ENCODE data around the gene PCDHGA1.
"Not testable (repeated sequence)": the region's sequence is repeated elsewhere in the genome, so short reads cannot be mapped to it uniquely, and the experiment has no call there.

PCDHGA1 gene

GRCh38 chr5:141420855-141421488 lies 90.7 kb downstream of the PCDHGA1 start, which contains the start of gene PCDHGA11:
Gene PCDHGA11 (plus strand): TSS chr5:141421051. CDS start chr5:141421228, 177 bp downstream.
- peak within 1 kb of the TSS in 2 of 5 donors; percentile 1 to 5 for H3K9ac ChIP-seq (ENCODE audit: low read length in 5 of 5)
- H3K27ac ChIP-seq (ENCODE audit: low read depth, low read length) = no peak within 1 kb of the TSS
- H3K9me3 ChIP-seq (ENCODE audit: control insufficient read depth in 5 of 5, low read length in 5 of 5) = peaks cover 42 to 77% (median 71%) of the 10 kb centered on the region in 5 donors
- H3K27me3 ChIP-seq (ENCODE audit: control insufficient read depth in 5 of 5, insufficient read depth in 4 of 5, low read length in 5 of 5) = peaks cover 0 to 10% (median 6%) of the 10 kb centered on the region in 5 donors
- peak within 1 kb of the TSS; percentile 45 to 68 (median 66) for H3K4me3 ChIP-seq (ENCODE audit: low read depth in 1 of 5, low read length in 5 of 5)
- H3K4me1 ChIP-seq (ENCODE audit: control insufficient read depth in 5 of 5, insufficient read depth in 5 of 5, low read length in 5 of 5) = peaks cover 0 to 34% (median 14%) of the 10 kb centered on the region in 5 donors
- no peaks in the 10 kb centered on the region for H3K36me3 ChIP-seq (ENCODE audit: control insufficient read depth in 5 of 5, insufficient read depth in 5 of 5, low read length in 5 of 5)

- no peaks in the 10 kb centered on the region for H3K36me3 ChIP-seq (ENCODE audit: control insufficient read depth in 5 of 5, insufficient read depth in 5 of 5, low read length in 5 of 5)
- H3K4me3 ChIP-seq (ENCODE audit: low read depth in 1 of 5, low read length in 5 of 5) = peak overlapping the region; percentile 38 to 66 (median 58)
- peaks cover 0 to 10% (median 6%) of the 10 kb centered on the region in 5 donors for H3K27me3 ChIP-seq (ENCODE audit: control insufficient read depth in 5 of 5, insufficient read depth in 4 of 5, low read length in 5 of 5)
- H3K27ac ChIP-seq (ENCODE audit: low read depth, low read length) = no peak overlapping the region
- peaks cover 0 to 34% (median 14%) of the 10 kb centered on the region in 5 donors for H3K4me1 ChIP-seq (ENCODE audit: control insufficient read depth in 5 of 5, insufficient read depth in 5 of 5, low read length in 5 of 5)
- H3K9ac ChIP-seq (ENCODE audit: low read length in 5 of 5) = peak overlapping the region in 1 of 5 donors; percentile 5
- H3K9me3 ChIP-seq (ENCODE audit: control insufficient read depth in 5 of 5, low read length in 5 of 5) = peaks cover 43 to 78% (median 76%) of the 10 kb centered on the region in 5 donors
Observed at GRCh38 chr5:141421489-141421855, 91.2 kb downstream of the PCDHGA1 start.

- peaks cover 55 to 89% (median 85%) of the 10 kb centered on the region in 5 donors for H3K9me3 ChIP-seq (ENCODE audit: control insufficient read depth in 5 of 5, low read length in 5 of 5)
- H3K4me1 ChIP-seq (ENCODE audit: control insufficient read depth in 5 of 5, insufficient read depth in 5 of 5, low read length in 5 of 5) = peaks cover 0 to 30% (median 13%) of the 10 kb centered on the region in 5 donors
- no peak overlapping the region for H3K27ac ChIP-seq (ENCODE audit: low read depth, low read length)
- H3K27me3 ChIP-seq (ENCODE audit: control insufficient read depth in 5 of 5, insufficient read depth in 4 of 5, low read length in 5 of 5) = peaks cover 0 to 10% (median 6%) of the 10 kb centered on the region in 5 donors
- H3K4me3 ChIP-seq (ENCODE audit: low read depth in 1 of 5, low read length in 5 of 5) = peak overlapping the region in 4 of 5 donors; percentile 11 to 58 (median 33)
- no peak overlapping the region for H3K9ac ChIP-seq (ENCODE audit: low read length in 5 of 5)
- H3K36me3 ChIP-seq (ENCODE audit: control insufficient read depth in 5 of 5, insufficient read depth in 5 of 5, low read length in 5 of 5) = peaks cover 0 to 3% (median 0%) of the 10 kb centered on the region in 5 donors
Observed at GRCh38 chr5:141422742-141423291, 92.5 kb downstream of the PCDHGA1 start.

- peaks cover 0 to 12% (median 4%) of the 10 kb centered on the region in 5 donors for H3K27me3 ChIP-seq (ENCODE audit: control insufficient read depth in 5 of 5, insufficient read depth in 4 of 5, low read length in 5 of 5)
- H3K4me1 ChIP-seq (ENCODE audit: control insufficient read depth in 5 of 5, insufficient read depth in 5 of 5, low read length in 5 of 5) = peaks cover 0 to 16% (median 13%) of the 10 kb centered on the region in 5 donors
- no peak overlapping the region for H3K9ac ChIP-seq (ENCODE audit: low read length in 5 of 5)
- H3K4me3 ChIP-seq (ENCODE audit: low read depth in 1 of 5, low read length in 5 of 5) = peak overlapping the region; percentile 11 to 56 (median 50)
- H3K27ac ChIP-seq (ENCODE audit: low read depth, low read length) = no peak overlapping the region
- H3K9me3 ChIP-seq (ENCODE audit: control insufficient read depth in 5 of 5, low read length in 5 of 5) = peaks cover 35 to 78% (median 76%) of the 10 kb centered on the region in 5 donors
- H3K36me3 ChIP-seq (ENCODE audit: control insufficient read depth in 5 of 5, insufficient read depth in 5 of 5, low read length in 5 of 5) = peaks cover 0 to 4% (median 0%) of the 10 kb centered on the region in 5 donors
Observed at GRCh38 chr5:141427783-141428426, 97.6 kb downstream of the PCDHGA1 start.

GRCh38 chr5:141430332-141431113 lies 100.2 kb downstream of the PCDHGA1 start, which contains the start of gene PCDHGA12:
Gene PCDHGA12 (plus strand): TSS chr5:141430507. CDS start chr5:141430760, 253 bp downstream.
- Histone ChIP-seq H3K27ac (ENCODE audit: low read depth, low read length) (no peak within 1 kb of the TSS), H3K27me3 (ENCODE audit: control insufficient read depth in 5 of 5, insufficient read depth in 4 of 5, low read length in 5 of 5) (peaks cover 0 to 9% (median 0%) of the 10 kb centered on the region in 5 donors), H3K9me3 (ENCODE audit: control insufficient read depth in 5 of 5, low read length in 5 of 5) (peaks cover 31 to 68% (median 61%) of the 10 kb centered on the region in 5 donors), H3K4me3 (ENCODE audit: low read depth in 1 of 5, low read length in 5 of 5) (peak within 1 kb of the TSS; percentile 52 to 76 (median 58)), H3K9ac (ENCODE audit: low read length in 5 of 5) (no peak within 1 kb of the TSS), H3K4me1 (ENCODE audit: control insufficient read depth in 5 of 5, insufficient read depth in 5 of 5, low read length in 5 of 5) (peaks cover 0 to 16% (median 11%) of the 10 kb centered on the region in 5 donors), H3K36me3 (ENCODE audit: control insufficient read depth in 5 of 5, insufficient read depth in 5 of 5, low read length in 5 of 5) (peaks cover 0 to 4% (median 0%) of the 10 kb centered on the region in 5 donors)

- Histone ChIP-seq H3K27ac (ENCODE audit: low read depth, low read length) (no peak overlapping the region), H3K27me3 (ENCODE audit: control insufficient read depth in 5 of 5, insufficient read depth in 4 of 5, low read length in 5 of 5) (peaks cover 0 to 9% (median 0%) of the 10 kb centered on the region in 5 donors), H3K36me3 (ENCODE audit: control insufficient read depth in 5 of 5, insufficient read depth in 5 of 5, low read length in 5 of 5) (peaks cover 0 to 4% (median 0%) of the 10 kb centered on the region in 5 donors), H3K4me1 (ENCODE audit: control insufficient read depth in 5 of 5, insufficient read depth in 5 of 5, low read length in 5 of 5) (peaks cover 0 to 16% (median 11%) of the 10 kb centered on the region in 5 donors), H3K9ac (ENCODE audit: low read length in 5 of 5) (no peak overlapping the region), H3K9me3 (ENCODE audit: control insufficient read depth in 5 of 5, low read length in 5 of 5) (peaks cover 26 to 65% (median 61%) of the 10 kb centered on the region in 5 donors), H3K4me3 (ENCODE audit: low read depth in 1 of 5, low read length in 5 of 5) (peak overlapping the region; percentile 52 to 76 (median 58))
Observed at GRCh38 chr5:141431286-141431685, 101.0 kb downstream of the PCDHGA1 start.

GRCh38 chr5:141432308-141432707 lies 102.0 kb downstream of the PCDHGA1 start:
- H3K4me3 ChIP-seq (ENCODE audit: low read depth in 1 of 5, low read length in 5 of 5) = peak overlapping the region; percentile 8 to 76 (median 58)
- not testable (repeated sequence) for H3K27ac ChIP-seq (ENCODE audit: low read depth, low read length); H3K9ac ChIP-seq (ENCODE audit: low read length in 5 of 5); H3K36me3 ChIP-seq (ENCODE audit: control insufficient read depth in 5 of 5, insufficient read depth in 5 of 5, low read length in 5 of 5); H3K27me3 ChIP-seq (ENCODE audit: control insufficient read depth in 5 of 5, insufficient read depth in 4 of 5, low read length in 5 of 5)
- H3K4me1 ChIP-seq (ENCODE audit: control insufficient read depth in 5 of 5, insufficient read depth in 5 of 5, low read length in 5 of 5) = peaks cover 0 to 16% (median 11%) of the 10 kb centered on the region in 5 donors
- peaks cover 16 to 60% (median 54%) of the 10 kb centered on the region in 5 donors for H3K9me3 ChIP-seq (ENCODE audit: control insufficient read depth in 5 of 5, low read length in 5 of 5)

- not testable (repeated sequence) for H3K27me3 ChIP-seq (ENCODE audit: control insufficient read depth in 5 of 5, insufficient read depth in 4 of 5, low read length in 5 of 5); H3K9ac ChIP-seq (ENCODE audit: low read length in 5 of 5); H3K27ac ChIP-seq (ENCODE audit: low read depth, low read length); H3K36me3 ChIP-seq (ENCODE audit: control insufficient read depth in 5 of 5, insufficient read depth in 5 of 5, low read length in 5 of 5)
- Histone ChIP-seq H3K4me1 (ENCODE audit: control insufficient read depth in 5 of 5, insufficient read depth in 5 of 5, low read length in 5 of 5) (peaks cover 0 to 16% (median 11%) of the 10 kb centered on the region in 5 donors), H3K4me3 (ENCODE audit: low read depth in 1 of 5, low read length in 5 of 5) (peak overlapping the region in 1 of 5 donors; percentile 33), H3K9me3 (ENCODE audit: control insufficient read depth in 5 of 5, low read length in 5 of 5) (peaks cover 13 to 58% (median 53%) of the 10 kb centered on the region in 5 donors)
Observed at GRCh38 chr5:141432726-141433125, 102.4 kb downstream of the PCDHGA1 start.

- Histone ChIP-seq H3K36me3 (ENCODE audit: control insufficient read depth in 5 of 5, insufficient read depth in 5 of 5, low read length in 5 of 5) (no peaks in the 10 kb centered on the region), H3K4me1 (ENCODE audit: control insufficient read depth in 5 of 5, insufficient read depth in 5 of 5, low read length in 5 of 5) (peaks cover 0 to 16% (median 11%) of the 10 kb centered on the region in 5 donors), H3K9ac (ENCODE audit: low read length in 5 of 5) (no peak overlapping the region), H3K27me3 (ENCODE audit: control insufficient read depth in 5 of 5, insufficient read depth in 4 of 5, low read length in 5 of 5) (peaks cover 0 to 9% (median 0%) of the 10 kb centered on the region in 5 donors), H3K4me3 (ENCODE audit: low read depth in 1 of 5, low read length in 5 of 5) (no peak overlapping the region), H3K9me3 (ENCODE audit: control insufficient read depth in 5 of 5, low read length in 5 of 5) (peaks cover 6 to 48% (median 45%) of the 10 kb centered on the region in 5 donors), H3K27ac (ENCODE audit: low read depth, low read length) (no peak overlapping the region)
Observed at GRCh38 chr5:141434006-141434405, 103.7 kb downstream of the PCDHGA1 start.

All from subcutaneous abdominal adipose tissue (tissue), 5 donors.